Activated CD8-positive, alpha-beta T cell treated with anti-CD3 and anti-CD28 coated beads, Interleukin-2, amount 10 ng/mL, durations not matched to agents 7 days and 5 days (primary cell): Measurements from ENCODE around the gene ZMPSTE24. TPM values are rescaled to one million over a fixed set of nuclear protein-coding genes. Genes with fewer than 3 reads are reported as not detected.
A peak's percentile ranks its signal among the peaks of the same experiment; 100 is the strongest.

ENCODE experiments used
- ATAC-seq: fragments of 150-1000 bp; cut with Tn5 transposase; one replicate; pipeline ENCODE4 v1.10.0; 2021; ENCODE audit warnings: moderate library complexity
- CTCF ChIA-PET: fragments of 350-600 bp; sonication (Branson Sonifier 250); formaldehyde crosslinking; loops from one replicate; lab custom pipeline; 2021; ENCODE audit warnings: antibody characterized with exemption; lab: Charles Lee
- POLR2A ChIA-PET: fragments of 350-600 bp; sonication (Branson Sonifier 250); formaldehyde crosslinking; loops from one replicate; lab custom pipeline; 2021; ENCODE audit warnings: antibody characterized with exemption; lab: Charles Lee
- DNase-seq: peaks from one replicate; pipeline ENCODE4 v3.0.0-alpha.2; 2020
- H3K27ac Mint-ChIP-seq: one replicate; pipeline ENCODE4 v1.8.0; 2021; ENCODE audit warnings: mild to moderate bottlenecking, mixed read lengths
- H3K27me3 Mint-ChIP-seq: one replicate; pipeline ENCODE4 v1.8.0; 2021; ENCODE audit warnings: low read depth, mixed read lengths
- H3K36me3 Mint-ChIP-seq: one replicate; pipeline ENCODE4 v1.8.0; 2021; ENCODE audit warnings: low read depth, mixed read lengths
- H3K4me1 Mint-ChIP-seq: one replicate; pipeline ENCODE4 v1.8.0; 2021; ENCODE audit warnings: low read depth, mixed read lengths
- H3K4me3 Mint-ChIP-seq: one replicate; pipeline ENCODE4 v1.8.0; 2021; ENCODE audit warnings: mild to moderate bottlenecking, mixed read lengths
- H3K9me3 Mint-ChIP-seq: one replicate; pipeline ENCODE4 v1.8.0; 2022; ENCODE audit warnings: mixed read lengths; ENCODE audit not compliant: insufficient read depth
- total RNA-seq, 2 experiments: library from RNA; stranded (reverse); gene quantifications; one replicate each; pipeline ENCODE4 v1.2.3, GENCODE V29; 2021

ZMPSTE24 gene
- total RNA-seq, 2 experiments from 2014 or later: 28.9 to 29.8 TPM

DNA sequence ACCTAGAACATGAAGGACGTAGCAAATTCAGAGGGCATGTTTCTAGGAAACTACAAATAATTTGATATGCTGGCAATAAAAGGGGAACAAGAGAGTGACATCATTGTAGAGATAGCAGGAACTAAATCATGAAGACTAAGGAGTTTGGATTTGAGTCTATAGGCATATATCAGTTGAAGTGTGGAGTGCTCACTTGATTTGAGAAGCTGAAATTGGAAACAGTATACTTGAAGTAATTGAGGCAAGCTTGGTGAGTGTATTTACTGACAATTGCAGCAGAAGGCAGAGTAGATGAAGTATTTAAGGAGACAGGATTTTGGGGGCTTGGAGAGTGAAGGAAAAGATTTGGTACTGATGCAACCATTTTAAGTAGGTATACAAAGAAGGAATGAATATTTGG is 16.7 kb upstream of the ZMPSTE24 start:
- POLR2A ChIA-PET: interaction anchor here (0.6 to 4.4 kb wide), 6 partner anchors 16 to 212 kb away, joined by 3 to 21 read pairs (median 3); partner anchors contain the start of gene ZMPSTE24
- no peaks in the 10 kb centered on the region for H3K9me3 Mint-ChIP-seq

DNA sequence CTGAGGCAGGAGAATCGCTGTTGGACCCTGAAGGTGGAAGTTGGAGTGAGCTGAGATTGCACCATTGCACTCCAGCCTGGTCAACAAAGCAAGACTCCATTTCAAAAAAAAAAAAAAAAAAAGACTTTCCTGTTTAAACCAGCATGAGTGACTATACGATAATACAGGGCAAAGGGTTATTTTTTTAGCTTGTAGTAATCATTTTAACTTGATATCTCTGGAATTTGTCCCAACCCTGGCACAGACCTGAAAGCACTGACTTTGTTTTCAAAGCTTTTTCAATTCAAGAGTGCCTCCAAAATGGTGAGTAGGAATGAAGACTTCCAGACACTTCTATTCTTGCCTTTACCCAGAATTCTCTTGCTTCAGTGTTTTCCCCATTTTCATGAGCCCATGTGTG is 14.7 kb upstream of the ZMPSTE24 start:
- ATAC-seq: no peak
- H3K9me3 Mint-ChIP-seq: no peaks in the 10 kb centered on the region
- peaks cover 30% of the 10 kb centered on the region for H3K4me1 Mint-ChIP-seq
- peaks cover 27% of the 10 kb centered on the region for H3K36me3 Mint-ChIP-seq
- H3K27ac Mint-ChIP-seq: no peak overlapping the region
- POLR2A ChIA-PET: interaction anchor here (0.8 to 1.6 kb wide), 4 partner anchors 11 to 82 kb away, joined by 3 to 9 read pairs (median 5); partner anchors contain the start of gene RLF
- CTCF ChIA-PET: interaction anchor here (1.0 to 1.3 kb wide), 2 partner anchors 72 to 91 kb away, joined by 5 to 6 read pairs; no protein-coding TSS in a partner anchor
- H3K27me3 Mint-ChIP-seq: no peaks in the 10 kb centered on the region
- H3K4me3 Mint-ChIP-seq: no peak overlapping the region
- no peak for DNase-seq

More for the DNA sequence above, 16.7 kb upstream of the ZMPSTE24 start:
- ATAC-seq (no peak), DNase-seq (no peak)
- Mint-ChIP-seq H3K4me1 (peaks cover 36% of the 10 kb centered on the region), H3K4me3 (no peak overlapping the region), H3K27ac (peak overlapping the region; percentile 76), H3K27me3 (no peaks in the 10 kb centered on the region), H3K36me3 (peaks cover 46% of the 10 kb centered on the region)
- CTCF ChIA-PET: interaction anchor here (0.6 to 3.9 kb wide), 12 partner anchors 9 to 181 kb away, joined by 3 to 18 read pairs (median 6); no protein-coding TSS in a partner anchor

- ChIA-PET POLR2A (interaction anchor here (0.6 to 0.9 kb wide), 3 partner anchors 13 to 92 kb away, joined by 3 to 7 read pairs (median 3); no protein-coding TSS in a partner anchor), CTCF (interaction anchor here (1.0 kb wide), 1 partner anchor 92 kb away, joined by 5 read pairs; no protein-coding TSS in a partner anchor)
- DNase-seq (no peak), ATAC-seq (no peak)
- Mint-ChIP-seq H3K27ac (no peak overlapping the region), H3K36me3 (peaks cover 18% of the 10 kb centered on the region), H3K9me3 (no peaks in the 10 kb centered on the region), H3K4me1 (peaks cover 26% of the 10 kb centered on the region), H3K4me3 (no peak overlapping the region), H3K27me3 (no peaks in the 10 kb centered on the region)
These were observed 13.8 kb upstream of the ZMPSTE24 start for GRCh38 chr1:40244138-40244744.

GRCh38 chr1:40245686-40246085 is 12.3 kb upstream of the ZMPSTE24 start:
- Mint-ChIP-seq H3K27me3 (no peaks in the 10 kb centered on the region), H3K36me3 (peaks cover 4% of the 10 kb centered on the region), H3K27ac (no peak overlapping the region), H3K4me1 (peaks cover 27% of the 10 kb centered on the region), H3K9me3 (no peaks in the 10 kb centered on the region), H3K4me3 (no peak overlapping the region)
- POLR2A ChIA-PET: interaction anchor here (1.1 kb wide), 1 partner anchor 12 kb away, joined by 7 read pairs; the partner anchor contains the start of gene ZMPSTE24
- DNase-seq: peak; percentile 14
- ATAC-seq: no peak
- CTCF ChIA-PET: interaction anchor here (2.1 kb wide), 1 partner anchor 10 kb away, joined by 6 read pairs; no protein-coding TSS in a partner anchor

GRCh38 chr1:40247655-40248054 is 10.4 kb upstream of the ZMPSTE24 start, which contains the start of gene TMCO2:
TSS of gene TMCO2 (plus strand) at chr1:40247937. CDS start at chr1:40247994, 57 bp downstream.
- DNase-seq (no peak), ATAC-seq (no peak)
- ChIA-PET POLR2A (no interaction called here), CTCF (interaction anchor here (1.1 kb wide), 1 partner anchor 94 kb away, joined by 3 read pairs; no protein-coding TSS in a partner anchor)
- H3K4me1 Mint-ChIP-seq: peaks cover 28% of the 10 kb centered on the region
- no peaks in the 10 kb centered on the region for H3K36me3 Mint-ChIP-seq
- no peak within 1 kb of the TSS for H3K4me3 Mint-ChIP-seq
- no peaks in the 10 kb centered on the region for H3K27me3 Mint-ChIP-seq
- H3K27ac Mint-ChIP-seq: no peak within 1 kb of the TSS
- no peaks in the 10 kb centered on the region for H3K9me3 Mint-ChIP-seq

- Mint-ChIP-seq H3K4me3 (no peak overlapping the region), H3K27ac (no peak overlapping the region), H3K27me3 (no peaks in the 10 kb centered on the region), H3K4me1 (peaks cover 32% of the 10 kb centered on the region), H3K9me3 (no peaks in the 10 kb centered on the region), H3K36me3 (no peaks in the 10 kb centered on the region)
- ChIA-PET CTCF (interaction anchor here (1.1 kb wide), 1 partner anchor 95 kb away, joined by 3 read pairs; no protein-coding TSS in a partner anchor), POLR2A (no interaction called here)
- DNase-seq: no peak
- no peak for ATAC-seq
These were observed 9.6 kb upstream of the ZMPSTE24 start for GRCh38 chr1:40248412-40248811.

DNA sequence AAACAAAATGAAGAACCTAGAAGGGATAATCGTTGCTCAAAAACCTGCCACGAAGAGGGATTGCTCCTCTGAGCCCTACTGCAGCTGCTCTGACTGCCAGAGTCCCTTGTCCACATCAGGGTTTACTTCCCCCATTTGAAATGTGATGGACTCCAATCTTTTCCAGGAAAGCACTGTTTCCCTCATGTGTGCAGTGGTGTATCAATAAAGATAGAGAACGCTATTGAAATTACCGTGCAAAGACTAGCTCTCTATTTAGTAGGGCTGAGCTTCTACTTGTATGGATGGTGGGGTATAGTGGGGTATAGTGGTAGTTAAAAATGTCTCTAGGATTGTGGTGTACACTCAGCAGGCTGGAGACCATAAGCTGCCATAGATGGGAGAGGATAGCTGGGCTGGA is 6.6 kb upstream of the ZMPSTE24 start:
- peak overlapping the region; percentile 54 for H3K27ac Mint-ChIP-seq
- no peaks in the 10 kb centered on the region for H3K27me3 Mint-ChIP-seq
- ChIA-PET POLR2A (no interaction called here), CTCF (no interaction called here)
- ATAC-seq: peak; percentile 25
- DNase-seq: no peak
- H3K4me1 Mint-ChIP-seq: peaks cover 42% of the 10 kb centered on the region
- peak overlapping the region; percentile 31 for H3K4me3 Mint-ChIP-seq
- H3K36me3 Mint-ChIP-seq: peaks cover 8% of the 10 kb centered on the region
- H3K9me3 Mint-ChIP-seq: no peaks in the 10 kb centered on the region

DNA sequence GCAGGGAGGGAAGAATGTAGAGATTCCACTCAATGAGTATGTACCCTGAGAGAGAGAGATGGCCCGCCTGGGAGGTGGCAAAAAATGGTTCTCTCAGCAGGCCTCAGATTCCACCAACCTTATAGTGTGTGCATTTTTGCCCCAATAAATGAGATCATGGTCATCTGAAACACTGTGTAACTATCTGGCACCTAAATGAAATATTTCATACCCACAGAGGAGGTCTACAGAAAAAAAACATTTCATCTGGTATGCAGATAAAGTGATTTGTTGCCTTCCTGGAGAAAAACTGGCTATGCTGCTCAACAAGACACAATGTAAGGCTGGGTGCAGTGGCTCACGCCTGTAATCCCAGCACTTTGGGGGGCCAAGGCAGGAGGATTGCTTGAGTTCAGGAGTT is 5.4 kb upstream of the ZMPSTE24 start:
- H3K4me3 Mint-ChIP-seq: no peak overlapping the region
- peaks cover 11% of the 10 kb centered on the region for H3K36me3 Mint-ChIP-seq
- H3K27me3 Mint-ChIP-seq: no peaks in the 10 kb centered on the region
- ChIA-PET POLR2A (no interaction called here), CTCF (interaction anchor here (1.1 kb wide), 1 partner anchor 100 kb away, joined by 3 read pairs; no protein-coding TSS in a partner anchor)
- H3K27ac Mint-ChIP-seq: no peak overlapping the region
- DNase-seq: no peak
- peaks cover 46% of the 10 kb centered on the region for H3K4me1 Mint-ChIP-seq
- H3K9me3 Mint-ChIP-seq: no peaks in the 10 kb centered on the region
- ATAC-seq: no peak

GRCh38 chr1:40255231-40255630 is 2.8 kb upstream of the ZMPSTE24 start:
- Mint-ChIP-seq H3K4me1 (peaks cover 57% of the 10 kb centered on the region), H3K27me3 (no peaks in the 10 kb centered on the region), H3K36me3 (peaks cover 18% of the 10 kb centered on the region), H3K9me3 (no peaks in the 10 kb centered on the region), H3K27ac (no peak overlapping the region), H3K4me3 (no peak overlapping the region)
- no peak for DNase-seq
- ATAC-seq: no peak
- ChIA-PET CTCF (interaction anchor here (1.0 to 3.0 kb wide), 4 partner anchors 9 to 139 kb away, joined by 3 to 15 read pairs (median 6); no protein-coding TSS in a partner anchor), POLR2A (interaction anchor here (1.9 kb wide), 1 partner anchor 23 kb away, joined by 7 read pairs; no protein-coding TSS in a partner anchor)

DNA sequence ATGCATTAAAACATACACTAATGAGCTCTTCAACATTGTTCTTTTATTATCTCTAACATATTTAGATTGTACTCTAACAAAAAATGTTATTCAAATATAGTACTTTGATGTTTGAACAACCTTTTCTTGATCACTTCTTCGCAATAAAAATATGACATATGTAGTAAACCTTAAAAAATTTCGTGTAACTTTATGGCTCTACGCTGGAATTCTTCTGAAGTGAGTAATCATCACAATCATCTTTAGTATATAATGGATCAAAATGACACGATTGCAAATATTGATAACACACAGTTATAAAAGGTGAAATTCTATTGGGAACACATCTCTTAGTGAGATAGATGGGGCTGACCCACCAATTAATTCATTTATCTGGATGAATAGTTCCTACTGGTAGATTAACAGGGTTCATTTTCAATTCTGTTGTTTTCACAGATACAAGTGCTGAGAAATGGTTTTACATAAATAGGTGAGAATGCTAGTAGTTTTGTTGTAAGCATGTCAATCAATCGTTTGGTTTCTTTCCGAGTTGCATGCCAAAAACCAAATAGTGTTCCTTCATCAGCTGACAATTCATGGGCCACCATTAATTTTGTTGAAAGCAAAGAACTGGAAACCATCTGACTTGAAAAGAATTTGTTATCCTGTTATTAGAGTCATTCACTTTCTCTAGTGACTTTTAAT is 1.5 kb upstream of the ZMPSTE24 start:
- ChIA-PET POLR2A (interaction anchor here (0.7 to 1.9 kb wide), 8 partner anchors 10 to 192 kb away, joined by 3 to 21 read pairs (median 3); partner anchors contain the start of gene SMAP2), CTCF (interaction anchor here (1.4 to 3.0 kb wide), 4 partner anchors 58 to 217 kb away, joined by 3 to 15 read pairs (median 6); partner anchors contain the start of gene CAP1)
- no peak for ATAC-seq
- no peak for DNase-seq
- Mint-ChIP-seq H3K27me3 (no peaks in the 10 kb centered on the region), H3K27ac (peak overlapping the region; percentile 100), H3K9me3 (no peaks in the 10 kb centered on the region), H3K4me3 (peak overlapping the region; percentile 99), H3K4me1 (peaks cover 57% of the 10 kb centered on the region), H3K36me3 (peaks cover 31% of the 10 kb centered on the region)

GRCh38 chr1:40257313-40257687 is 736 bp upstream of the ZMPSTE24 start:
- no peak for ATAC-seq
- POLR2A ChIA-PET: interaction anchor here (0.7 to 1.9 kb wide), 14 partner anchors 9 to 217 kb away, joined by 3 to 21 read pairs (median 4); partner anchors contain the start of genes CAP1, RLF and SMAP2
- CTCF ChIA-PET: interaction anchor here (0.7 to 3.0 kb wide), 8 partner anchors 60 to 217 kb away, joined by 3 to 15 read pairs (median 3); partner anchors contain the start of gene CAP1
- Mint-ChIP-seq H3K27ac (peak overlapping the region; percentile 100), H3K4me1 (peaks cover 52% of the 10 kb centered on the region), H3K4me3 (peak overlapping the region; percentile 99), H3K9me3 (no peaks in the 10 kb centered on the region), H3K27me3 (no peaks in the 10 kb centered on the region), H3K36me3 (peaks cover 38% of the 10 kb centered on the region)
- DNase-seq: no peak
